IgD-negative memory B cell (primary cell): ENCODE data around the gene LYPD6. TPM values are rescaled to one million over a fixed set of nuclear protein-coding genes. Genes with fewer than 3 reads are reported as not detected.

Source experiments
- H3K27ac Mint-ChIP-seq, 3 donors: one replicate each; pipeline ENCODE4 v1.8.0; 2020 to 2022; ENCODE audit warnings: mild to moderate bottlenecking in 3 of 3, mixed read lengths in 3 of 3, moderate library complexity in 1 of 3
- H3K27me3 Mint-ChIP-seq: one replicate; pipeline ENCODE4 v1.8.0; 2021; ENCODE audit warnings: mixed read lengths
- H3K36me3 Mint-ChIP-seq: one replicate; pipeline ENCODE4 v1.8.0; 2020; ENCODE audit warnings: mild to moderate bottlenecking, mixed read lengths
- H3K4me1 Mint-ChIP-seq, 3 donors: one replicate each; pipeline ENCODE4 v1.8.0; 2020 to 2022; ENCODE audit warnings: mixed read lengths in 3 of 3, mild to moderate bottlenecking in 1 of 3
- H3K4me3 Mint-ChIP-seq, 4 donors: one replicate each; pipeline ENCODE4 v1.8.0; 2020 to 2022; ENCODE audit warnings: mild to moderate bottlenecking in 4 of 4, mixed read lengths in 4 of 4, moderate library complexity in 3 of 4
- H3K9me3 Mint-ChIP-seq, 3 donors: one replicate each; pipeline ENCODE4 v1.8.0; 2020 to 2021; ENCODE audit warnings: mixed read lengths in 3 of 3, mild to moderate bottlenecking in 1 of 3
- polyA plus RNA-seq: library from polyadenylated mRNA; unstranded; fragments of 300-500 nt; fragmentation: Illumina TruSeq; gene quantifications from one replicate; pipeline ENCODE4 v1.2.3, GENCODE V29; 2021

Gene LYPD6
- polyA plus RNA-seq, 1 donor from 2014 or later, result not detected

GRCh38 chr2:149441255-149441654 is 110.9 kb downstream of the LYPD6 start:
- H3K4me1 Mint-ChIP-seq, result peaks cover 0 to 6% (median 6%) of the 10 kb centered on the region in 3 donors
- no peaks in the 10 kb centered on the region for H3K9me3 Mint-ChIP-seq
- no peaks in the 10 kb centered on the region for H3K36me3 Mint-ChIP-seq
- no peak overlapping the region for H3K4me3 Mint-ChIP-seq
- no peak overlapping the region for H3K27ac Mint-ChIP-seq
- no peaks in the 10 kb centered on the region for H3K27me3 Mint-ChIP-seq

GRCh38 chr2:149442346-149442745 is 112.0 kb downstream of the LYPD6 start:
- H3K36me3 Mint-ChIP-seq, result no peaks in the 10 kb centered on the region
- H3K9me3 Mint-ChIP-seq, result no peaks in the 10 kb centered on the region
- H3K27me3 Mint-ChIP-seq, result no peaks in the 10 kb centered on the region

GRCh38 chr2:149443150-149443549 is 112.8 kb downstream of the LYPD6 start:
- Mint-ChIP-seq H3K27ac (no peak overlapping the region), H3K9me3 (no peaks in the 10 kb centered on the region), H3K27me3 (no peaks in the 10 kb centered on the region), H3K36me3 (no peaks in the 10 kb centered on the region), H3K4me3 (no peak overlapping the region), H3K4me1 (peaks cover 0 to 5% (median 3%) of the 10 kb centered on the region in 3 donors)

More at GRCh38 chr2:149442346-149442745, 112.0 kb downstream of the LYPD6 start:
- H3K4me3 Mint-ChIP-seq, result no peak overlapping the region
- H3K4me1 Mint-ChIP-seq, result peaks cover 0 to 6% (median 6%) of the 10 kb centered on the region in 3 donors
- no peak overlapping the region for H3K27ac Mint-ChIP-seq

GRCh38 chr2:149446748-149447147 is 116.4 kb downstream of the LYPD6 start:
- Mint-ChIP-seq H3K4me1 (no peaks in the 10 kb centered on the region), H3K9me3 (no peaks in the 10 kb centered on the region), H3K27me3 (peaks cover 2% of the 10 kb centered on the region), H3K36me3 (no peaks in the 10 kb centered on the region), H3K27ac (peak overlapping the region in 1 of 3 donors; percentile 58), H3K4me3 (no peak overlapping the region)

- Mint-ChIP-seq H3K27ac (no peak overlapping the region), H3K36me3 (no peaks in the 10 kb centered on the region), H3K9me3 (no peaks in the 10 kb centered on the region), H3K27me3 (peaks cover 2% of the 10 kb centered on the region), H3K4me1 (no peaks in the 10 kb centered on the region), H3K4me3 (no peak overlapping the region)
Measured at GRCh38 chr2:149448315-149448714, 117.9 kb downstream of the LYPD6 start.

- H3K4me3 Mint-ChIP-seq, result no peak overlapping the region
- H3K27me3 Mint-ChIP-seq, result peaks cover 2% of the 10 kb centered on the region
- no peaks in the 10 kb centered on the region for H3K9me3 Mint-ChIP-seq
- no peaks in the 10 kb centered on the region for H3K36me3 Mint-ChIP-seq
- no peaks in the 10 kb centered on the region for H3K4me1 Mint-ChIP-seq
- no peak overlapping the region for H3K27ac Mint-ChIP-seq
Measured at GRCh38 chr2:149449017-149449416, 118.6 kb downstream of the LYPD6 start.

GRCh38 chr2:149451417-149452165 is 121.2 kb downstream of the LYPD6 start:
- Mint-ChIP-seq H3K4me1 (peaks cover 0 to 1% (median 0%) of the 10 kb centered on the region in 3 donors), H3K36me3 (no peaks in the 10 kb centered on the region), H3K27me3 (peaks cover 2% of the 10 kb centered on the region), H3K27ac (no peak overlapping the region), H3K4me3 (no peak overlapping the region), H3K9me3 (peaks cover 0 to 6% (median 0%) of the 10 kb centered on the region in 3 donors)

GRCh38 chr2:149456285-149456684 is 125.9 kb downstream of the LYPD6 start:
- Mint-ChIP-seq H3K9me3 (peaks cover 3 to 30% (median 18%) of the 10 kb centered on the region in 3 donors), H3K27me3 (peaks cover 1% of the 10 kb centered on the region), H3K36me3 (peaks cover 10% of the 10 kb centered on the region), H3K4me3 (no peak overlapping the region), H3K4me1 (peaks cover 0 to 1% (median 0%) of the 10 kb centered on the region in 3 donors), H3K27ac (no peak overlapping the region)

GRCh38 chr2:149458502-149458901 is 128.1 kb downstream of the LYPD6 start:
- Mint-ChIP-seq H3K9me3 (peaks cover 3 to 30% (median 18%) of the 10 kb centered on the region in 3 donors), H3K27ac (no peak overlapping the region), H3K36me3 (peaks cover 10% of the 10 kb centered on the region), H3K4me1 (peaks cover 0 to 1% (median 0%) of the 10 kb centered on the region in 3 donors), H3K4me3 (peak overlapping the region in 1 of 4 donors; percentile 72), H3K27me3 (peaks cover 3% of the 10 kb centered on the region)

GRCh38 chr2:149463328-149464002 is 133.1 kb downstream of the LYPD6 start:
- Mint-ChIP-seq H3K9me3 (peaks cover 3 to 17% (median 15%) of the 10 kb centered on the region in 3 donors), H3K36me3 (peaks cover 8% of the 10 kb centered on the region), H3K27ac (peak overlapping the region in 1 of 3 donors; percentile 67), H3K27me3 (peaks cover 3% of the 10 kb centered on the region), H3K4me1 (no peaks in the 10 kb centered on the region), H3K4me3 (no peak overlapping the region)

- H3K9me3 Mint-ChIP-seq, result peaks cover 0 to 10% (median 6%) of the 10 kb centered on the region in 3 donors
- no peaks in the 10 kb centered on the region for H3K4me1 Mint-ChIP-seq
- H3K27ac Mint-ChIP-seq, result no peak overlapping the region
- no peak overlapping the region for H3K4me3 Mint-ChIP-seq
- H3K27me3 Mint-ChIP-seq, result peaks cover 1% of the 10 kb centered on the region
- peaks cover 5% of the 10 kb centered on the region for H3K36me3 Mint-ChIP-seq
Measured at GRCh38 chr2:149464396-149464795, 134.0 kb downstream of the LYPD6 start.

GRCh38 chr2:149465873-149466272 is 135.5 kb downstream of the LYPD6 start:
- H3K4me1 Mint-ChIP-seq, result no peaks in the 10 kb centered on the region
- peaks cover 1% of the 10 kb centered on the region for H3K27me3 Mint-ChIP-seq
- H3K36me3 Mint-ChIP-seq, result peaks cover 1% of the 10 kb centered on the region
- no peak overlapping the region for H3K27ac Mint-ChIP-seq
- peaks cover 0 to 2% (median under 1%) of the 10 kb centered on the region in 3 donors for H3K9me3 Mint-ChIP-seq
- H3K4me3 Mint-ChIP-seq, result no peak overlapping the region

- Mint-ChIP-seq H3K27ac (no peak overlapping the region), H3K36me3 (no peaks in the 10 kb centered on the region), H3K27me3 (peaks cover 1% of the 10 kb centered on the region), H3K4me3 (no peak overlapping the region), H3K4me1 (no peaks in the 10 kb centered on the region), H3K9me3 (no peaks in the 10 kb centered on the region)
Measured at GRCh38 chr2:149466635-149467034, 136.2 kb downstream of the LYPD6 start.

- H3K27ac Mint-ChIP-seq, result no peak overlapping the region
- H3K9me3 Mint-ChIP-seq, result no peaks in the 10 kb centered on the region
- no peaks in the 10 kb centered on the region for H3K4me1 Mint-ChIP-seq
- H3K36me3 Mint-ChIP-seq, result no peaks in the 10 kb centered on the region
- H3K4me3 Mint-ChIP-seq, result no peak overlapping the region
- no peaks in the 10 kb centered on the region for H3K27me3 Mint-ChIP-seq
Measured at GRCh38 chr2:149467436-149467835, 137.0 kb downstream of the LYPD6 start.

GRCh38 chr2:149468636-149469035 is 138.2 kb downstream of the LYPD6 start:
- Mint-ChIP-seq H3K27me3 (no peaks in the 10 kb centered on the region), H3K9me3 (no peaks in the 10 kb centered on the region), H3K36me3 (no peaks in the 10 kb centered on the region), H3K27ac (no peak overlapping the region), H3K4me1 (no peaks in the 10 kb centered on the region), H3K4me3 (no peak overlapping the region)
